ENCODE results near the gene DAB2IP.

DNA sequence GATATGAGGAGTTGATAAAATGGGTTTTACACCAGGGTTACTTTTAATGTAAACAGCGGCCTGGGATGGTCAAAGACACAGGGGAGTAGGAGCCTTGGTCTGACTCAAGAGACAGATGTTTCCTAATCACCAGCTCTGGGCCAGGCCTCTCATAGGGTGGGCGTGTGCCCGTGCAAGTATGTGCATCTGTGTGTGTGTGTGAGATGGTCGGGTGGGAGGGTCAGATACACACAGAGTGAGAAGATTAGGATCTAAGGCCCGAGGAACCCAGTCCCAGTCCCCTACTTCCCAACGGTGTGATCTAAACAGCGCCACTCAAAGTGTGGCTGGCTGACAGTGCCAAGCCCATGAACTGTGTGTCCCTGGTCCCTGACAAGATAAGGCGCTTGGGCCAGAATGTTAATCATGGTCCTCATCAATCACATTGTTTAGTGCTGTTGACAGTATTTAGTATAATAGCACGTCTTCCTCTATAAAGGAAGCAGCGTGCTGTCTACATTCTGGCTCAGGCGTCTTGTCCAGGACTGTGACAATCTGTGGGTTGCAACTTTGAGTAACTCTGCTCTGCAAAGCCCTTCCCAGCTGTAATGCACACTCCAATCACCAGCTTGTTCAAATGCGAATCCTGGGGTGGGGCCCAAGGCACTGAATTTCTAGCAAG is 173.7 kb downstream of the DAB2IP start:
- TF ChIP-seq, protein P1, sequence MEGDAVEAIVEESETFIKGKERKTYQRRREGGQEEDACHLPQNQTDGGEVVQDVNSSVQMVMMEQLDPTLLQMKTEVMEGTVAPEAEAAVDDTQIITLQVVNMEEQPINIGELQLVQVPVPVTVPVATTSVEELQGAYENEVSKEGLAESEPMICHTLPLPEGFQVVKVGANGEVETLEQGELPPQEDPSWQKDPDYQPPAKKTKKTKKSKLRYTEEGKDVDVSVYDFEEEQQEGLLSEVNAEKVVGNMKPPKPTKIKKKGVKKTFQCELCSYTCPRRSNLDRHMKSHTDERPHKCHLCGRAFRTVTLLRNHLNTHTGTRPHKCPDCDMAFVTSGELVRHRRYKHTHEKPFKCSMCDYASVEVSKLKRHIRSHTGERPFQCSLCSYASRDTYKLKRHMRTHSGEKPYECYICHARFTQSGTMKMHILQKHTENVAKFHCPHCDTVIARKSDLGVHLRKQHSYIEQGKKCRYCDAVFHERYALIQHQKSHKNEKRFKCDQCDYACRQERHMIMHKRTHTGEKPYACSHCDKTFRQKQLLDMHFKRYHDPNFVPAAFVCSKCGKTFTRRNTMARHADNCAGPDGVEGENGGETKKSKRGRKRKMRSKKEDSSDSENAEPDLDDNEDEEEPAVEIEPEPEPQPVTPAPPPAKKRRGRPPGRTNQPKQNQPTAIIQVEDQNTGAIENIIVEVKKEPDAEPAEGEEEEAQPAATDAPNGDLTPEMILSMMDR (IDR thresholded peaks at IDR 0.05; ENCODE audit: insufficient read depth, low read length, poor library complexity, severe bottlenecking), result no peak
- no peak for TF ChIP-seq EZH2phosphoT487 (conservative IDR thresholded peaks at IDR 0.05; ENCODE audit: low read length)
